ENCODE results near the gene GIPC3.
A peak's percentile ranks its signal among the peaks of the same experiment; 100 is the strongest.
"Not testable (repeated sequence)": the region's sequence is repeated elsewhere in the genome, so short reads cannot be mapped to it uniquely, and the experiment has no call there.

Gene GIPC3

GRCh38 chr19:3577723-3578344 lies 7.4 kb upstream of the GIPC3 start:
- DNase-seq = no peak

- no peak for DNase-seq
Measured at GRCh38 chr19:3578390-3578789, 6.9 kb upstream of the GIPC3 start.

GRCh38 chr19:3580156-3580934 lies 4.9 kb upstream of the GIPC3 start:
- no peak for DNase-seq

- DNase-seq = not testable (repeated sequence)
Measured at GRCh38 chr19:3581792-3582191, 3.5 kb upstream of the GIPC3 start.

- not testable (repeated sequence) for DNase-seq
Measured at GRCh38 chr19:3584036-3584802, 1.1 kb upstream of the GIPC3 start.

GRCh38 chr19:3586127-3586626 lies 899 bp downstream of the GIPC3 start:
- peak in 4 of 6 experiments; percentile 15 to 49 (median 29) for DNase-seq

GRCh38 chr19:3586707-3587346 lies 1.5 kb downstream of the GIPC3 start:
- no peak for DNase-seq

GRCh38 chr19:3589439-3589838 lies 4.2 kb downstream of the GIPC3 start:
- no peak for DNase-seq

- DNase-seq = no peak
Measured at GRCh38 chr19:3589949-3590348, 4.7 kb downstream of the GIPC3 start.

- no peak for DNase-seq
Measured at GRCh38 chr19:3590991-3591659, 5.8 kb downstream of the GIPC3 start.

GRCh38 chr19:3591876-3592613 lies 6.8 kb downstream of the GIPC3 start:
- DNase-seq = no peak

GRCh38 chr19:3593156-3593555 lies 7.9 kb downstream of the GIPC3 start:
- no peak for DNase-seq

GRCh38 chr19:3595521-3596061 lies 10.3 kb downstream of the GIPC3 start:
- no peak for DNase-seq

GRCh38 chr19:3599776-3600187 lies 14.5 kb downstream of the GIPC3 start:
- no peak for DNase-seq

- no peak for DNase-seq
Measured at GRCh38 chr19:3601021-3601420, 15.7 kb downstream of the GIPC3 start.

- DNase-seq = no peak
Measured at GRCh38 chr19:3603121-3603811, 18.0 kb downstream of the GIPC3 start.

GRCh38 chr19:3604227-3604986 lies 19.1 kb downstream of the GIPC3 start:
- no peak for DNase-seq

GRCh38 chr19:3604987-3605343 lies 19.7 kb downstream of the GIPC3 start:
- peak in 3 of 6 experiments; percentile 15 to 49 (median 31) for DNase-seq

- peak in 2 of 6 experiments; percentile 26 to 44 for DNase-seq
Measured at GRCh38 chr19:3605361-3605760, 20.1 kb downstream of the GIPC3 start.

- no peak for DNase-seq
Measured at GRCh38 chr19:3605770-3606169, 20.5 kb downstream of the GIPC3 start.

Measured in stimulated activated naive CD4-positive, alpha-beta T cell (primary cell).